Measurements from ENCODE around the gene LENG9. TPM values are rescaled to one million over a fixed set of nuclear protein-coding genes. Genes with fewer than 3 reads are reported as not detected.
A peak's percentile ranks its signal among the peaks of the same experiment; 100 is the strongest.

LENG9 gene
- total and polyA plus RNA-seq, 8 donors: 1.3 to 14.5 (median 7.1) TPM

GRCh38 chr19:54459282-54460229, 4.0 kb downstream of the LENG9 start:
- H3K27ac ChIP-seq: peak overlapping the region in 4 of 5 donors; percentile 98 to 99 (median 98)
- WGBS, 5 donors: 70 to 76% (median 73%) methylated on average over 5 to 16 of the region's 16 CpGs

GRCh38 chr19:54458648-54459281, 4.8 kb downstream of the LENG9 start:
- Histone ChIP-seq H3K4me3 (no peak overlapping the region), H3K27me3 (no peaks in the 10 kb centered on the region), H3K36me3 (peaks cover 73 to 86% (median 85%) of the 10 kb centered on the region in 4 donors), H3K9me3 (no peaks in the 10 kb centered on the region), H3K4me1 (peaks cover 27 to 51% (median 45%) of the 10 kb centered on the region in 4 donors), H3K27ac (peak overlapping the region in 2 of 5 donors; percentile 98 to 99)
- TF ChIP-seq EP300 (IDR thresholded peaks at IDR 0.05) (no peak), POLR2A (IDR thresholded peaks at IDR 0.05) (no peak)
- intact Hi-C loops (cut with DNase I; ENCODE audit: low total_unique reads): no loop called here
- 81 to 89% (median 84%) methylated on average over 2 to 11 of the region's 11 CpGs for WGBS, 5 donors
- DNase-seq: no peak

More at GRCh38 chr19:54459282-54460229, 4.0 kb downstream of the LENG9 start:
- peaks cover 27 to 56% (median 47%) of the 10 kb centered on the region in 4 donors for H3K4me1 ChIP-seq
- H3K36me3 ChIP-seq: peaks cover 65 to 78% (median 77%) of the 10 kb centered on the region in 4 donors
- no peak for TF ChIP-seq CTCF (IDR thresholded peaks at IDR 0.05)
- no peak for TF ChIP-seq POLR2A (IDR thresholded peaks at IDR 0.05)
- TF ChIP-seq EP300 (IDR thresholded peaks at IDR 0.05): no peak
- no peak for TF ChIP-seq POLR2AphosphoS5 (IDR thresholded peaks at IDR 0.05)
- intact Hi-C loops (cut with DNase I; ENCODE audit: low total_unique reads): no loop called here
- no peaks in the 10 kb centered on the region for H3K9me3 ChIP-seq
- DNase-seq: no peak
- no peak overlapping the region for H3K4me3 ChIP-seq
- no peaks in the 10 kb centered on the region for H3K27me3 ChIP-seq

GRCh38 chr19:54457773-54458647, 5.6 kb downstream of the LENG9 start:
- TF ChIP-seq POLR2A (IDR thresholded peaks at IDR 0.05) (no peak), CTCF (IDR thresholded peaks at IDR 0.05) (no peak), EP300 (IDR thresholded peaks at IDR 0.05) (no peak), POLR2AphosphoS5 (IDR thresholded peaks at IDR 0.05) (no peak)
- DNase-seq: no peak
- Histone ChIP-seq H3K27ac (no peak overlapping the region), H3K9me3 (no peaks in the 10 kb centered on the region), H3K4me1 (peaks cover 26 to 59% (median 46%) of the 10 kb centered on the region in 4 donors), H3K4me3 (no peak overlapping the region), H3K27me3 (no peaks in the 10 kb centered on the region), H3K36me3 (peaks cover 80 to 94% (median 92%) of the 10 kb centered on the region in 4 donors)
- intact Hi-C loops (cut with DNase I; ENCODE audit: low total_unique reads): no loop called here
- 89 to 93% (median 90%) methylated on average over 40 to 42 of the region's 42 CpGs for WGBS, 5 donors

- Histone ChIP-seq H3K4me3 (no peak overlapping the region), H3K36me3 (peaks cover 91 to 100% (median 100%) of the 10 kb centered on the region in 4 donors), H3K9me3 (no peaks in the 10 kb centered on the region), H3K27ac (no peak overlapping the region), H3K27me3 (no peaks in the 10 kb centered on the region), H3K4me1 (peaks cover 26 to 61% (median 46%) of the 10 kb centered on the region in 4 donors)
- DNase-seq: no peak
- no peak for TF ChIP-seq CTCF (IDR thresholded peaks at IDR 0.05)
- TF ChIP-seq POLR2AphosphoS5 (IDR thresholded peaks at IDR 0.05): no peak
- TF ChIP-seq EP300 (IDR thresholded peaks at IDR 0.05): no peak
- no peak for TF ChIP-seq POLR2A (IDR thresholded peaks at IDR 0.05)
- 90 to 93% (median 91%) methylated on average over 45 to 51 of the region's 51 CpGs for WGBS, 5 donors
- intact Hi-C loops (cut with DNase I; ENCODE audit: low total_unique reads): no loop called here
Measured at GRCh38 chr19:54456423-54457373, 6.9 kb downstream of the LENG9 start.

Measured in stomach (tissue), 9 donors.